K562 (cell line): ENCODE measurements around the gene TTC28. TPM values are rescaled to one million over a fixed set of nuclear protein-coding genes. Genes with fewer than 3 reads are reported as not detected.

Experiments
- ATAC-seq: fragments of 200-7000 bp; cut with Tn5 transposase; 3 replicates; pipeline ENCODE4 v1.9.1; 2020; ENCODE audit warnings: moderate library complexity
- BruUV-seq: library from RNA; stranded (reverse); fragments of 400-500 nt; replicated peaks from 2 replicates; lab custom pipeline; 2021; lab: Mats Ljungman, UMichigan
- CTCF ChIA-PET: fragments of 300-600 bp; formaldehyde crosslinking; extraction: SDS; loops from one replicate; lab custom pipeline; 2021; ENCODE audit warnings: low intra/inter-chr PET ratio; lab: Yijun Ruan, JAX
- POLR2A ChIA-PET: fragments of 300-600, 350-650 bp; sonication (Branson Sonifier 250); formaldehyde crosslinking; extraction: SDS; loops from one replicate; lab custom pipeline; 2021; ENCODE audit warnings: antibody characterized with exemption, inconsistent platforms; lab: Yijun Ruan, JAX
- DNase-seq, 4 experiments: peaks; one replicate each; pipeline versions ENCODE4 v3.0.0 to v3.0.0-alpha.2; 2011 to 2018; ENCODE audit warnings: low spot score in 3 of 4, mixed read lengths in 3 of 4; ENCODE audit errors: extremely low read depth in 1 of 4
- FAIRE-seq: peaks from 2 replicates; lab custom pipeline; 2011; peaks lifted over from hg19 to GRCh38; lab: Jason Lieb, UNC
- H2AFZ ChIP-seq: 2 replicates; pipeline ENCODE4 v1.6.0; 2011; ENCODE audit warnings: low read depth, low read length, control low read depth, inconsistent platforms
- H3K27ac ChIP-seq: fragments of 200-600 bp; 3 replicates; pipeline ENCODE4 v1.8.0; 2011; ENCODE audit warnings: low read depth, mild to moderate bottlenecking, control low read depth, inconsistent platforms, low read length, moderate library complexity, mixed read lengths; ENCODE audit errors: extremely low read depth
- H3K27me3 ChIP-seq, 2 experiments: fragments of 300-600 bp in 1 of 2; 2 replicates in 1 of 2; 3 replicates in 1 of 2; pipeline versions ENCODE4 v1.6.0 to v1.8.0; 2011; ENCODE audit warnings: inconsistent platforms in 2 of 2, low read length in 2 of 2, mild to moderate bottlenecking in 1 of 2, mixed read lengths in 1 of 2, moderate library complexity in 1 of 2; ENCODE audit not compliant: control insufficient read depth in 2 of 2, insufficient read depth in 2 of 2
- H3K36me3 ChIP-seq: fragments of 300-600 bp; 3 replicates; pipeline ENCODE4 v1.8.0; 2011; ENCODE audit warnings: mild to moderate bottlenecking, low read length, inconsistent platforms; ENCODE audit not compliant: control insufficient read depth, insufficient read depth
- H3K4me1 ChIP-seq, 2 experiments: fragments of 200-600 bp in 1 of 2; replicated peaks in 1 of 2; 2 replicates in 1 of 2; 3 replicates in 1 of 2; pipeline versions ENCODE4 v1.5.1 to v1.8.0; 2011; ENCODE audit warnings: inconsistent platforms in 2 of 2, low read length in 2 of 2, mild to moderate bottlenecking in 1 of 2, mixed read lengths in 1 of 2, moderate library complexity in 1 of 2; ENCODE audit not compliant: control insufficient read depth in 2 of 2, insufficient read depth in 2 of 2
- H3K4me2 ChIP-seq: 2 replicates; pipeline ENCODE4 v1.6.1; 2011; ENCODE audit warnings: low read length, control low read depth, inconsistent platforms, mixed read lengths; ENCODE audit not compliant: insufficient read depth
- H3K4me3 ChIP-seq: fragments of 200-600 bp; sonication (generic), shearing (Covaris generic); 2 replicates; pipeline ENCODE4 v1.5.1; 2016; ENCODE audit warnings: control low read depth, inconsistent platforms
- H3K79me2 ChIP-seq: fragments of 200-600 bp; 3 replicates; pipeline ENCODE4 v1.8.0; 2011; ENCODE audit warnings: low read length, inconsistent platforms; ENCODE audit not compliant: control insufficient read depth, insufficient read depth
- H3K9ac ChIP-seq, 2 experiments: 2 replicates each; pipeline versions ENCODE4 v1.6.0 to v1.6.1; 2011; ENCODE audit warnings: low read depth in 2 of 2, low read length in 2 of 2, control low read depth in 1 of 2, inconsistent platforms in 1 of 2, mild to moderate bottlenecking in 1 of 2, mixed read lengths in 1 of 2; ENCODE audit not compliant: insufficient read depth in 1 of 2
- H3K9me1 ChIP-seq: one replicate; pipeline ENCODE4 v1.6.0; 2011; ENCODE audit warnings: inconsistent platforms, mild to moderate bottlenecking, low read length, moderate library complexity; ENCODE audit not compliant: control insufficient read depth, insufficient read depth
- H3K9me3 ChIP-seq: replicated peaks from 2 replicates; pipeline ENCODE4 v1.5.1; 2011; ENCODE audit warnings: low read depth, low read length, inconsistent platforms; ENCODE audit not compliant: control insufficient read depth, insufficient read depth
- H4K20me1 ChIP-seq: replicated peaks from 2 replicates; pipeline ENCODE4 v1.6.1; 2011; ENCODE audit warnings: low read length, inconsistent platforms, mixed read lengths; ENCODE audit not compliant: control insufficient read depth, insufficient read depth
- ATF7 ChIP-seq: fragments of 450-650 bp; IDR thresholded peaks from 2 replicates; pipeline ENCODE4 v1.7.1; 2014; ENCODE audit warnings: mild to moderate bottlenecking, moderate library complexity
- CC2D1A ChIP-seq: fragments of 450-650 bp; IDR thresholded peaks from 2 replicates; pipeline ENCODE4 v1.6.1; 2017; ENCODE audit warnings: mild to moderate bottlenecking
- CSDE1 ChIP-seq, 2 experiments: fragments of 450-650 bp; IDR thresholded peaks; 2 replicates each; pipeline ENCODE4 v1.6.1; 2016; ENCODE audit warnings: mild to moderate bottlenecking in 1 of 2
- KLF1 ChIP-seq: fragments of 450-650 bp; IDR thresholded peaks from 2 replicates; pipeline ENCODE4 v1.6.1; 2016; ENCODE audit warnings: missing genetic modification characterization, missing compliant biosample characterization
- RFX5 ChIP-seq: IDR thresholded peaks from 2 replicates; pipeline ENCODE4 v1.6.1; 2011; ENCODE audit warnings: low read depth, mild to moderate bottlenecking, improper control_type of control experiment, low read length
- XRCC4 ChIP-seq: IDR thresholded peaks from one replicate; pipeline ENCODE4 v1.6.1; 2011; ENCODE audit not compliant: insufficient read depth, insufficient read length; ENCODE audit errors: extremely low read depth
- YBX1 ChIP-seq: fragments of 450-650 bp; IDR thresholded peaks from 2 replicates; pipeline ENCODE4 v1.7.1; 2016; ENCODE audit warnings: mild to moderate bottlenecking
- WGBS: fragments of 100-300 bp; shearing (Covaris generic); methylation state at CpG from one replicate; pipeline ENCODE4 v1.1.6; 2016; ENCODE audit warnings: low coverage, mixed read lengths; ENCODE audit not compliant: insufficient coverage; ENCODE audit errors: missing lambda C conversion rate; 5-methylcytosine and 5-hydroxymethylcytosine counted together
- in situ Hi-C: fragments of 300-500 bp; cut with MboI; formaldehyde crosslinking; loops from 4 replicates; pipeline ENCODE4 v1.15.0; 2018; ENCODE audit warnings: inconsistent platforms, mixed read lengths
- intact Hi-C: fragments of 100-400 bp; cut with micrococcal nuclease; formaldehyde crosslinking; loops from 2 replicates; pipeline ENCODE4 v1.14.2; 2022
- polyA plus RNA-seq, 8 experiments: library from polyadenylated mRNA; depleted of rRNA in 4 of 8; stranded (reverse) in 5 of 8; unstranded in 3 of 8; fragments of >200 nt; fragmentation: Nextera tagmentation in 2 of 8; fragmentation: Illumina TruSeq in 1 of 8; extraction: Ambion mirVana in 2 of 8; extraction: Trizol in 1 of 8; gene quantifications; 2 replicates each; pipeline versions ENCODE4 v1.2.1 to v1.2.3, GENCODE V29; 2011 to 2014; ENCODE audit warnings: inconsistent platforms in 1 of 8, missing spikeins in 1 of 8
- total RNA-seq, 7 experiments: library from RNA; depleted of rRNA in 6 of 7; stranded (reverse); fragments of >200 nt in 6 of 7; fragmentation: Illumina TruSeq in 2 of 7; extraction: Trizol in 2 of 7; gene quantifications; 2 replicates each; pipeline versions ENCODE4 v1.2.1 to v1.2.3, GENCODE V29; 2011 to 2021; ENCODE audit warnings: low replicate concordance in 1 of 7
- TF ChIP-seq, protein P1 (sequence below), 2 experiments: fragments of 450-650 bp in 1 of 2; sonication (generic) in 1 of 2; formaldehyde crosslinking in 1 of 2; IDR thresholded peaks in 1 of 2; conservative IDR thresholded peaks in 1 of 2; 2 replicates each; pipeline versions ENCODE4 v1.6.1 to v1.8.1; 2016 to 2023; ENCODE audit warnings: mild to moderate bottlenecking in 2 of 2, moderate library complexity in 2 of 2, inconsistent platforms in 1 of 2, missing genetic modification reagents in 1 of 2

TTC28 gene
- total and polyA plus RNA-seq, 9 of the 15 experiments (the other 6 are each of a cell fraction or from before 2014, with no cell fraction given) = 0.22 to 10.7 (median 3.1) TPM

DNA sequence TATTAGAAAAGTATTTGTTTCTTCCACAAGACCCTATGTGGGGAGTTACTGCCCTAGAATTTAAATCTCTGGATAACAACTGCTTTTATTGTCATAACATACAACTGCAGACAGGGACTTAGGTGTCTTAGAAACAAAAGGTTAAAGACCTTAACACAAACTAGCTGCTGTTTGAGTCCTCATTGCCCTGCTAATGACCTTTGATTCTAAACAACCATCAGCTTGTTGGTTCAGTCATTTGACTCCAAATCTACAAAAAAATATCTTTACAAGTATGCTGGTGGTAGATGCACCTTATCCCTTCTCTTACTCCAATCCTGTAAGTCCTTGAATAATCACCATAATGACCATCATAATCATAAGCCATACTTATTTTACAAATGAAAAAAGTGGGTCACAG, 383.2 kb downstream of the TTC28 start (continued):
- TF ChIP-seq ATF7 (no peak), YBX1 (no peak), RFX5 (no peak), CC2D1A (no peak), CSDE1 (IDR thresholded peaks at IDR 0.05) (no peak), XRCC4 (no peak)

DNA sequence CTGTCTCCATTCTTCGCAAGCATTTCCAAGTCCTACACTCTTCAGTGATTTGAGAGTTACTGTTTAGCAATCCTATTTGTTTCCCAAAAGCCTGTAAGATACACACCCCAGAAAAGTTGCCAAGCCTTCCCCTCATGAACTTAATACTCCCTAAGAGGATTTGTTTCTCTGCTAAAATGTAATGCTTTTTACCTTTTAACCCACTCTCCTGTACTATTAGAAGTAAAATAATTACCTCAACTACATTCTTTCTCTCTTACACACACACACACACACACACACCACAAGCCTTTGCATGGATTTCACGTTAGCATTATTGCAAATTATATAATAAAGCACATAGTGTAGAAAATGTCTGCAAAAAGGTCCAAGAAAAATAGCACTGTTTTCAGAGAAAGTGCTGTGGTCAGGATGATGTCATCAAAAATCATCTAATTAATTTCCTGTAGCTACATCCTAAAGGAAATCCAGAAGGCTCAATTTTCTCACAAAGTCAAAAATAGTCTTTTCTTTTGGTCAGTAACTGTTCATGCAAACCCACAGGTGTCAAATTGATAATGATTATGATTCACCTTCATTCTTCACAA, 396.5 kb downstream of the TTC28 start:
- FAIRE-seq (no peak), DNase-seq (no peak)
- no peaks in the 10 kb centered on the region for H3K4me1 ChIP-seq
- WGBS = 67% methylated on average over 2 of the region's 2 CpGs
- no TSS peak for BruUV-seq
- no peak overlapping the region for H2AFZ ChIP-seq
- no peaks in the 10 kb centered on the region; the same call in 2 of the 3 replicates for H3K79me2 ChIP-seq
- no peak overlapping the region for H3K4me2 ChIP-seq
- H3K9me1 ChIP-seq = no peaks in the 10 kb centered on the region
- intact Hi-C loops = no loop called here
- no peaks in the 10 kb centered on the region for H4K20me1 ChIP-seq
- no peaks in the 10 kb centered on the region for H3K27me3 ChIP-seq
- H3K9me3 ChIP-seq = no peaks in the 10 kb centered on the region
- no peaks in the 10 kb centered on the region for H3K36me3 ChIP-seq
- TF ChIP-seq, protein P1, sequence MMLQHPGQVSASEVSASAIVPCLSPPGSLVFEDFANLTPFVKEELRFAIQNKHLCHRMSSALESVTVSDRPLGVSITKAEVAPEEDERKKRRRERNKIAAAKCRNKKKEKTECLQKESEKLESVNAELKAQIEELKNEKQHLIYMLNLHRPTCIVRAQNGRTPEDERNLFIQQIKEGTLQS (IDR thresholded peaks at IDR 0.05) = peak; percentile 63
- TF ChIP-seq, protein P1 (CRISPR knock-in tag; conservative IDR thresholded peaks at IDR 0.05) = no peak
- TF ChIP-seq KLF1 (tag) = no peak
- TF ChIP-seq, all 486 proteins: peak for 1
- ChIA-PET CTCF (no interaction called here), POLR2A (no interaction called here)
- H3K4me3 ChIP-seq = no peak overlapping the region
- ATAC-seq = no peak
- in situ Hi-C loops = no loop called here
- no peak overlapping the region for H3K9ac ChIP-seq
- H3K27ac ChIP-seq = no peak overlapping the region
